HEK293 (cell line): ENCODE results near the gene DNAI1.

Source experiments
- KLF16 ChIP-seq: fragments of 450-650 bp; formaldehyde crosslinking; IDR thresholded peaks from 2 replicates; pipeline ENCODE4 v1.5.1; 2017; ENCODE audit warnings: missing biosample characterization, missing genetic modification characterization
- MYNN ChIP-seq: fragments of 450-650 bp; formaldehyde crosslinking; IDR thresholded peaks from 2 replicates; pipeline ENCODE4 v1.5.1; 2016; ENCODE audit warnings: missing biosample characterization, missing genetic modification characterization, borderline replicate concordance
- PRDM1 ChIP-seq: fragments of 450-650 bp; formaldehyde crosslinking; IDR thresholded peaks from 2 replicates; pipeline ENCODE4; 2016; ENCODE audit warnings: missing biosample characterization, missing genetic modification characterization
- YY1 ChIP-seq: fragments of 450-650 bp; formaldehyde crosslinking; IDR thresholded peaks from 2 replicates; pipeline ENCODE4 v1.5.1; 2018; ENCODE audit warnings: missing biosample characterization, missing genetic modification characterization
- ZBTB20 ChIP-seq: fragments of 450-650 bp; formaldehyde crosslinking; IDR thresholded peaks from 2 replicates; pipeline ENCODE4 v1.5.1; 2016; ENCODE audit warnings: missing biosample characterization, missing genetic modification characterization
- ZBTB7A ChIP-seq: fragments of 450-650 bp; formaldehyde crosslinking; IDR thresholded peaks from 2 replicates; pipeline ENCODE4 v1.5.1; 2016; ENCODE audit warnings: low read depth, missing biosample characterization, missing genetic modification characterization
- ZFP69B ChIP-seq: fragments of 450-650 bp; formaldehyde crosslinking; IDR thresholded peaks from 2 replicates; pipeline ENCODE4 v1.5.1; 2016; ENCODE audit warnings: missing biosample characterization, missing genetic modification characterization
- ZNF174 ChIP-seq: fragments of 450-650 bp; formaldehyde crosslinking; IDR thresholded peaks from 2 replicates; pipeline ENCODE4 v1.5.0; 2017; ENCODE audit warnings: missing biosample characterization, mild to moderate bottlenecking, missing genetic modification characterization
- ZNF561 ChIP-seq: fragments of 450-650 bp; IDR thresholded peaks from 2 replicates; pipeline ENCODE4 v1.5.1; 2018; ENCODE audit warnings: missing biosample characterization, missing genetic modification characterization, borderline replicate concordance
- ZNF621 ChIP-seq: fragments of 450-650 bp; formaldehyde crosslinking; IDR thresholded peaks from 2 replicates; pipeline ENCODE4 v1.5.1; 2017; ENCODE audit warnings: missing biosample characterization, missing genetic modification characterization
- ZNF747 ChIP-seq: fragments of 450-650 bp; formaldehyde crosslinking; IDR thresholded peaks from 2 replicates; pipeline ENCODE4 v1.5.1; 2016; ENCODE audit warnings: missing biosample characterization, missing genetic modification characterization
- ZNF792 ChIP-seq: fragments of 450-650 bp; formaldehyde crosslinking; IDR thresholded peaks from 2 replicates; pipeline ENCODE4 v1.5.1; 2016; ENCODE audit warnings: missing biosample characterization, missing genetic modification characterization
- ZNF837 ChIP-seq: fragments of 450-650 bp; formaldehyde crosslinking; IDR thresholded peaks from 2 replicates; pipeline ENCODE4 v1.5.1; 2016; ENCODE audit warnings: missing biosample characterization, missing genetic modification characterization

- no peak for TF ChIP-seq ZNF792 (tag by site-specific recombination)
- TF ChIP-seq YY1: no peak
- TF ChIP-seq PRDM1 (tag by site-specific recombination): no peak
- TF ChIP-seq ZNF174 (tag by site-specific recombination): no peak
- no peak for TF ChIP-seq ZNF837 (tag by site-specific recombination)
- TF ChIP-seq ZNF747 (tag by site-specific recombination): no peak
- TF ChIP-seq ZBTB20 (tag by site-specific recombination): no peak
- no peak for TF ChIP-seq ZNF621 (tag by site-specific recombination)
- TF ChIP-seq ZFP69B (tag by site-specific recombination): no peak
- TF ChIP-seq ZBTB7A (tag by site-specific recombination): no peak
- TF ChIP-seq ZNF561 (tag by site-specific recombination): no peak
- no peak for TF ChIP-seq KLF16 (tag by site-specific recombination)
- TF ChIP-seq MYNN: no peak
Measured at GRCh38 chr9:34521406-34522045, 62.9 kb downstream of the DNAI1 start.
